Mesendoderm (in vitro differentiated cells): ENCODE results near the gene SLC16A4.
A peak's percentile ranks its signal among the peaks of the same experiment; 100 is the strongest.

Experiments used
- DNase-seq: peaks from one replicate; pipeline ENCODE4 v3.0.0; 2013
- H2AK5ac ChIP-seq: 2 replicates; pipeline ENCODE4 v1.6.1; 2013; ENCODE audit warnings: low read length, inconsistent platforms
- H2BK120ac ChIP-seq: 2 replicates; pipeline ENCODE4 v1.6.1; 2013; ENCODE audit warnings: low read depth, mild to moderate bottlenecking, low read length, moderate library complexity, mixed read lengths
- H2BK15ac ChIP-seq: replicated peaks from 2 replicates; pipeline ENCODE4 v1.6.1; 2013; ENCODE audit warnings: low read depth, mild to moderate bottlenecking, moderate library complexity
- H2BK5ac ChIP-seq: 2 replicates; pipeline ENCODE4 v1.6.1; 2013; ENCODE audit warnings: low read length, inconsistent platforms
- H3K18ac ChIP-seq: 2 replicates; pipeline ENCODE4 v1.6.1; 2013; ENCODE audit warnings: mild to moderate bottlenecking, low read length, mixed read lengths
- H3K23ac ChIP-seq: one replicate; pipeline ENCODE4 v1.6.1; 2013; ENCODE audit warnings: low read length
- H3K27ac ChIP-seq: 2 replicates; pipeline ENCODE4 v1.5.1; 2013; ENCODE audit warnings: low read depth, mild to moderate bottlenecking, inconsistent platforms, low read length, moderate library complexity
- H3K27me3 ChIP-seq: 2 replicates; pipeline ENCODE4 v1.6.1; 2013; ENCODE audit warnings: low read length, control low read depth, mild to moderate bottlenecking, inconsistent platforms; ENCODE audit not compliant: insufficient read depth, poor library complexity
- H3K36me3 ChIP-seq: 2 replicates; pipeline ENCODE4 v1.6.1; 2013; ENCODE audit warnings: low read length, inconsistent platforms; ENCODE audit not compliant: control insufficient read depth, insufficient read depth
- H3K4ac ChIP-seq: one replicate; pipeline ENCODE4 v1.6.1; 2013; ENCODE audit warnings: low read depth, mild to moderate bottlenecking, low read length, moderate library complexity
- H3K4me1 ChIP-seq: 2 replicates; pipeline ENCODE4 v1.6.1; 2013; ENCODE audit warnings: low read depth, low read length, inconsistent platforms; ENCODE audit not compliant: control insufficient read depth
- H3K4me2 ChIP-seq: 2 replicates; pipeline ENCODE4 v1.6.1; 2013; ENCODE audit warnings: low read length
- H3K4me3 ChIP-seq: 2 replicates; pipeline ENCODE4 v1.5.1; 2013; ENCODE audit warnings: mild to moderate bottlenecking, low read length
- H3K56ac ChIP-seq: one replicate; pipeline ENCODE4 v1.6.1; 2013; ENCODE audit warnings: low read length
- H3K79me1 ChIP-seq: 2 replicates; pipeline ENCODE4 v1.6.1; 2013; ENCODE audit warnings: low read length, inconsistent platforms
- H3K79me2 ChIP-seq: 2 replicates; pipeline ENCODE4 v1.6.1; 2013; ENCODE audit warnings: mild to moderate bottlenecking, low read length; ENCODE audit not compliant: control insufficient read depth, insufficient read depth
- H3K9ac ChIP-seq: 2 replicates; pipeline ENCODE4 v1.6.1; 2013; ENCODE audit warnings: low read length, inconsistent platforms
- H4K5ac ChIP-seq: one replicate; pipeline ENCODE4 v1.6.1; 2013; ENCODE audit warnings: low read length
- H4K8ac ChIP-seq: one replicate; pipeline ENCODE4 v1.6.1; 2013; ENCODE audit warnings: low read depth, mild to moderate bottlenecking, control low read depth, low read length, moderate library complexity
- WGBS: extraction: QIAGEN DNeasy Blood & Tissue Kit; methylation state at CpG from one replicate; pipeline ENCODE4 v1.1.7; 2013; ENCODE audit warnings: low lambda C conversion rate, missing lambda C conversion rate; ENCODE audit not compliant: insufficient coverage; ENCODE audit errors: extremely low coverage; 5-methylcytosine and 5-hydroxymethylcytosine counted together

SLC16A4 gene

DNA sequence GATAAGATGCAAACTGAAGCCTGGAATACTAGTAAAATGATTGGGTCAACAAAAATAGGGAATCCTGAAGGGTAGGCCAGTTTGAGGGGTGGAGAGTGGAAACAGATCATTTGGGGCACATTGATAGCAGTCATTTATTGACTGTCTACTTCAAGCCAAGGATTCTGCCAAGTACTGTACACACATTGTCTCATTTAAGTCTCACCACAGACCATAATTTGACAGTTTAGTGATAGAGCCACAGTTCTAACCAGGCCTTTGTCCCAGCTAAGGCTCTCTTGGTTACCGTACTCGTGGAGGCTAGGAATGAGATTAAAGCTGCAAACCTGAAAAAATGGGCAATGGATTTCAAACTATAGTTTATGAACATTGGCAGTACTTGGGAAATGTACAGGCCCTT lies 40.5 kb downstream of the SLC16A4 start:
- Histone ChIP-seq H3K79me2 (peaks cover 56% of the 10 kb centered on the region), H4K5ac (no peak overlapping the region), H3K4ac (no peak overlapping the region), H3K4me3 (no peak overlapping the region), H2AK5ac (no peak overlapping the region), H3K9ac (peak overlapping the region; percentile 5), H3K36me3 (peaks cover 4% of the 10 kb centered on the region), H3K18ac (no peak overlapping the region), H3K23ac (peak overlapping the region; percentile 69), H3K4me1 (peaks cover 2% of the 10 kb centered on the region), H2BK5ac (no peak overlapping the region), H3K27me3 (no peaks in the 10 kb centered on the region), H2BK15ac (no peak overlapping the region), H4K8ac (no peak overlapping the region), H3K4me2 (no peak overlapping the region), H3K56ac (no peak overlapping the region), H2BK120ac (no peak overlapping the region), H3K79me1 (peaks cover 14% of the 10 kb centered on the region), H3K27ac (no peak overlapping the region)
- no CpG with 5 or more reads among the region's 2 CpGs for WGBS
- DNase-seq: no peak

DNA sequence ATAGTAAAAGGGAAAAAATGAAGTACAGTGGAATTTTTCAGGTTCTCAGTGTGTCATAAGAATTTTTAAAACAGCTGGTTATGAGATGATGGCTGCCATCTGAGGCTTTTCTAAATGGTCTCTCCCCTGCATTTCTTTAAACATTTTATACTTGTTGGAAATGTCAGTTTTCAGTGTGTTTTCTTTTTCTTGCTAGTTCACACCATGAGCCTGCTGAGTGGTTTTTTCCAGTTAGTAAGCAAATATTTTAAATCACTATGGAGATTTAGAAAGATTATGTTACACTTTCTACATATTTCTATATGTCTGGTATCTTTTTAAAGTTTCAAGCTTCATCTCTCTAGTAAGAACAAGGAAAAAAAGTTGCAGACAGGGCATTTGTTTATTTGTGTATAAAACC lies 42.1 kb downstream of the SLC16A4 start:
- H2AK5ac ChIP-seq: no peak overlapping the region
- H3K27ac ChIP-seq: no peak overlapping the region
- no peak overlapping the region for H3K23ac ChIP-seq
- H3K18ac ChIP-seq: no peak overlapping the region
- no peak overlapping the region for H3K9ac ChIP-seq
- H2BK5ac ChIP-seq: no peak overlapping the region
- H3K79me1 ChIP-seq: peaks cover 11% of the 10 kb centered on the region
- peaks cover 2% of the 10 kb centered on the region for H3K4me1 ChIP-seq
- H3K36me3 ChIP-seq: peaks cover 4% of the 10 kb centered on the region
- H3K4me3 ChIP-seq: no peak overlapping the region
- no peak overlapping the region for H4K8ac ChIP-seq
- no peak overlapping the region for H3K4ac ChIP-seq
- H3K4me2 ChIP-seq: no peak overlapping the region
- no peak overlapping the region for H3K56ac ChIP-seq
- H3K27me3 ChIP-seq: no peaks in the 10 kb centered on the region
- H4K5ac ChIP-seq: no peak overlapping the region
- H3K79me2 ChIP-seq: peaks cover 66% of the 10 kb centered on the region
- H2BK15ac ChIP-seq: no peak overlapping the region
- H2BK120ac ChIP-seq: no peak overlapping the region
- DNase-seq: no peak

DNA sequence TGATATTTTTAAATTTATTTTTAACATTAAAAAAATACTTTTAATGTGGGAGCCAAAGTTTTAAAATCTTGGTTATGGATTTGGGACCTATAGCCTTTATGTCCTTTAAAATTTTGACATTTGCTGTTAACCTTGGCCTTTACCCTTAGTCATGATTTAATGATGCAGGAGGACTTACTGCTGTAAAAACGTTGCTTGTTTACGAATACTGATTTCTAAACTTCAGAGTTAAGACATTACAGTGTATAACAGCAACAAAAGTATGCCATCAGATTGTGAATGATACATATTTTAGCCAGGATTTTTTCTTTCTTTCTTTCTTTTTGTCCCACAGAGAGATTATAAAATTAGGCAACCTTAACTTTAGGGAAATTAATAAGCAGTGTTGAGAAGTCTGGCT lies 42.8 kb downstream of the SLC16A4 start:
- no peak overlapping the region for H3K9ac ChIP-seq
- no peak overlapping the region for H2BK5ac ChIP-seq
- H2AK5ac ChIP-seq: no peak overlapping the region
- no peak for DNase-seq
- H3K27ac ChIP-seq: no peak overlapping the region
- H3K4me2 ChIP-seq: no peak overlapping the region
- no peak overlapping the region for H3K23ac ChIP-seq
- no peak overlapping the region for H2BK120ac ChIP-seq
- no CpG with 5 or more reads among the region's 2 CpGs for WGBS
- H4K8ac ChIP-seq: no peak overlapping the region
- H3K36me3 ChIP-seq: peaks cover 4% of the 10 kb centered on the region
- H3K79me2 ChIP-seq: peaks cover 67% of the 10 kb centered on the region
- H2BK15ac ChIP-seq: no peak overlapping the region
- no peak overlapping the region for H3K4ac ChIP-seq
- no peak overlapping the region for H3K18ac ChIP-seq
- H3K56ac ChIP-seq: no peak overlapping the region
- peaks cover 2% of the 10 kb centered on the region for H3K4me1 ChIP-seq
- peaks cover 11% of the 10 kb centered on the region for H3K79me1 ChIP-seq
- H4K5ac ChIP-seq: no peak overlapping the region
- H3K4me3 ChIP-seq: no peak overlapping the region
- no peaks in the 10 kb centered on the region for H3K27me3 ChIP-seq

DNA sequence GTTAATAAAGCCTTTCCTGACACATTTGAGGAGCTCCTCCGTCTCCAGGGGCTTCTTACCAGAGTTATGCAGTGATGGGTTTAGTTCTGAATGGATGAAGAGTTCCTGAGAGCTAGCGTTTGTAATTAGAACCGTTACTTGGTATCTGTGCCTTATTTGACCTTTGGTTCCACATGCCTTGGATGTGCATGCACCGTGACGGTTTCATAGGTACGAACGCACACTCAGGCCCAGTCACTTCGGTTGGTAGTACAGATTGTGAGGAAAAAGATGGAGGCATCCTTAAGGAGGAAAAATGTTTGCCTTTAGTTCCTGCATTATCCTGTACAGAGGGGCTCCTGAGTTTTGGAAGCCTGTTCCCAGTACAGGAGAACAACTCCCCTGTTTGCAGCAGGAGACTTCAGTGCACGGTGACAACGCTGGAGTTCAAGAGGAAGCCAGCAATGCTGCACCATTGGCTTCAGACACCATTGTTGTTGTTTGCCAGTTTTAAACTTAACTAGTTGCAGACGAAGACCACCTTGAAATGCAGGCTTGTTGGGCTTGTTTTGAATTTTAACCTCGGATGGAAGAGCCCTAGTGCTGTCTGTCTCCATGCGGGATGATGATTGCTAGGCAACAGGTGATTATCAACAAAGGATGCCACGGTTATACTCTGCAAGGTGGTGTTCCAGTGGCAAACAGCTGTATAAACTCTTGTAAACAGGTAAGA lies 43.5 kb downstream of the SLC16A4 start:
- Histone ChIP-seq H3K4me1 (peaks cover 2% of the 10 kb centered on the region), H3K56ac (no peak overlapping the region), H4K8ac (no peak overlapping the region), H2BK15ac (no peak overlapping the region), H3K27ac (no peak overlapping the region), H3K9ac (no peak overlapping the region), H3K23ac (no peak overlapping the region), H3K27me3 (no peaks in the 10 kb centered on the region), H3K4me2 (no peak overlapping the region), H3K4ac (no peak overlapping the region), H2BK5ac (no peak overlapping the region), H2BK120ac (no peak overlapping the region), H3K4me3 (no peak overlapping the region), H2AK5ac (no peak overlapping the region), H3K18ac (no peak overlapping the region), H3K79me2 (peaks cover 72% of the 10 kb centered on the region), H3K79me1 (peaks cover 11% of the 10 kb centered on the region), H4K5ac (no peak overlapping the region), H3K36me3 (peaks cover 4% of the 10 kb centered on the region)
- no CpG with 5 or more reads among the region's 14 CpGs for WGBS
- peak; percentile 44 for DNase-seq

DNA sequence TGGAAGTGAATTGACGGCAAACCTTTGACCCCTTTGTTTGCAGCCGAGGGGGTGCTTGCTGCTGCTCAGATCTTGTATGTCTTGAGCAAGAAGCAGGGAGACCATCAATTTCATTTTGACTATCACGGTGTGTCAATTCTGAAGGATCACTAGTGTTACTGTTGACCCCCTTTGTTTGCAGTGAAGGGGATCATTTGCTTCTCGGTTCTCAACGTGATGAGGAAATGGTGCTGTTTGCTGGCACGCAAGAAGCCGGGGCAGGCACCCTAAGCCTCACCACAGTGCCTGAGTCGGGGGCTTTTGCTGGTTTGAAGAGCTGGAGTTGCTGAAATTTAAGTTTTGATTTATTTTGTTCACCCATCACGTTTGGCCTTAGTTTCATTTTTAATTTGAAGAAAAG lies 44.1 kb downstream of the SLC16A4 start:
- Histone ChIP-seq H2BK120ac (no peak overlapping the region), H2BK15ac (no peak overlapping the region), H3K4me1 (peaks cover 2% of the 10 kb centered on the region), H3K79me2 (peaks cover 76% of the 10 kb centered on the region), H3K4me3 (no peak overlapping the region), H3K36me3 (peaks cover 4% of the 10 kb centered on the region), H3K56ac (no peak overlapping the region), H2BK5ac (no peak overlapping the region), H4K8ac (no peak overlapping the region), H3K27ac (no peak overlapping the region), H3K79me1 (peaks cover 11% of the 10 kb centered on the region), H3K9ac (no peak overlapping the region), H3K18ac (no peak overlapping the region), H3K23ac (no peak overlapping the region), H4K5ac (no peak overlapping the region), H3K4me2 (no peak overlapping the region), H3K27me3 (no peaks in the 10 kb centered on the region), H3K4ac (no peak overlapping the region), H2AK5ac (no peak overlapping the region)
- WGBS: no CpG with 5 or more reads among the region's 9 CpGs
- no peak for DNase-seq

DNA sequence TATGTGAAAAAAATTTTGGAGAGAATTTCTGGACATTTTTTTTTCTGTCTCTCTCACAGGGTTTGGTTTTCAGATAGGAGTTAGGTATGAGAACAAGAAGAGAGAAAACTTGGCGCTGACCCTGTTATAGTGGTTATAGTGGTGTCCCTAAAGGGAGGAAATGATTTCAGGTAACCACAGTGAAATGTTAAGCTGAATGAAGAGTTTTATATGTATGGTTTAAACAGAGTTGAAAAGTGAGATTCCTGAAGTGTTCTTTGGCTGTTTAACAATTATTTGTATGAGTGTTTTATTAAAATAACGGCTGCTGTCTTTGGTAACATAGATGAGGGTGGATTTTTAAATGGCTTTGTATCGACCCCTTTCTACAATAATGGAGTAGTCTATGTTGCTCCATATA lies 45.3 kb downstream of the SLC16A4 start:
- no peaks in the 10 kb centered on the region for H3K27me3 ChIP-seq
- H3K18ac ChIP-seq: no peak overlapping the region
- no peak overlapping the region for H3K27ac ChIP-seq
- H3K4me1 ChIP-seq: peaks cover 10% of the 10 kb centered on the region
- no peak overlapping the region for H4K5ac ChIP-seq
- peaks cover 81% of the 10 kb centered on the region for H3K79me2 ChIP-seq
- no peak overlapping the region for H3K4me2 ChIP-seq
- H3K9ac ChIP-seq: no peak overlapping the region
- no peak overlapping the region for H2BK15ac ChIP-seq
- no peak overlapping the region for H2AK5ac ChIP-seq
- no peak for DNase-seq
- H3K4ac ChIP-seq: no peak overlapping the region
- H3K79me1 ChIP-seq: peaks cover 9% of the 10 kb centered on the region
- WGBS: no CpG with 5 or more reads among the region's 3 CpGs
- no peak overlapping the region for H3K4me3 ChIP-seq
- no peak overlapping the region for H3K56ac ChIP-seq
- no peak overlapping the region for H3K23ac ChIP-seq
- H2BK5ac ChIP-seq: no peak overlapping the region
- peaks cover 6% of the 10 kb centered on the region for H3K36me3 ChIP-seq
- no peak overlapping the region for H2BK120ac ChIP-seq
- H4K8ac ChIP-seq: no peak overlapping the region
